Activated CD4-positive, alpha-beta T cell treated with anti-CD3 and anti-CD28 coated beads for 36 hours (primary cell): ENCODE measurements around the gene IL10RB. TPM values are rescaled to one million over a fixed set of nuclear protein-coding genes. Genes with fewer than 3 reads are reported as not detected.

ENCODE experiments used
- ATAC-seq: fragments of 200-7000 bp; cut with Tn5 transposase; one replicate; pipeline ENCODE4 v1.10.0; 2021; ENCODE audit warnings: mild to moderate bottlenecking, moderate library complexity
- CTCF ChIA-PET: fragments of 350-600 bp; sonication (Branson Sonifier 250); formaldehyde crosslinking; loops from one replicate; lab custom pipeline; 2021; ENCODE audit warnings: antibody characterized with exemption; lab: Charles Lee
- POLR2A ChIA-PET: fragments of 350-600 bp; sonication (Branson Sonifier 250); formaldehyde crosslinking; loops from one replicate; lab custom pipeline; 2021; ENCODE audit warnings: antibody characterized with exemption, inconsistent platforms; lab: Charles Lee
- DNase-seq: peaks from one replicate; pipeline ENCODE4 v3.0.0-alpha.2; 2020
- H3K27ac Mint-ChIP-seq: one replicate; pipeline ENCODE4 v1.8.0; 2021; ENCODE audit warnings: mixed read lengths
- H3K27me3 Mint-ChIP-seq: one replicate; pipeline ENCODE4 v1.8.0; 2021; ENCODE audit warnings: mixed read lengths
- H3K36me3 Mint-ChIP-seq: one replicate; pipeline ENCODE4 v1.8.0; 2021; ENCODE audit warnings: low read depth, mixed read lengths
- H3K4me1 Mint-ChIP-seq: one replicate; pipeline ENCODE4 v1.8.0; 2021; ENCODE audit warnings: mixed read lengths
- H3K4me3 Mint-ChIP-seq: one replicate; pipeline ENCODE4 v1.8.0; 2021; ENCODE audit warnings: mild to moderate bottlenecking, moderate library complexity, mixed read lengths
- H3K9me3 Mint-ChIP-seq: one replicate; pipeline ENCODE4 v1.8.0; 2021; ENCODE audit warnings: low read depth, mixed read lengths
- intact Hi-C, 2 experiments: fragments of 100-400 bp; cut with DNase I in 1 of 2; cut with micrococcal nuclease in 1 of 2; formaldehyde crosslinking; loops; one replicate each; pipeline versions ENCODE4 v1.14.2 to v1.15.1; 2022 to 2024; cut with DNase I, micrococcal nuclease
- total RNA-seq, 2 experiments: library from RNA; stranded (reverse); gene quantifications; one replicate each; pipeline ENCODE4 v1.2.3, GENCODE V29; 2021

IL10RB gene
- total RNA-seq, 2 experiments from 2014 or later: 22.8 to 25.0 TPM

DNA sequence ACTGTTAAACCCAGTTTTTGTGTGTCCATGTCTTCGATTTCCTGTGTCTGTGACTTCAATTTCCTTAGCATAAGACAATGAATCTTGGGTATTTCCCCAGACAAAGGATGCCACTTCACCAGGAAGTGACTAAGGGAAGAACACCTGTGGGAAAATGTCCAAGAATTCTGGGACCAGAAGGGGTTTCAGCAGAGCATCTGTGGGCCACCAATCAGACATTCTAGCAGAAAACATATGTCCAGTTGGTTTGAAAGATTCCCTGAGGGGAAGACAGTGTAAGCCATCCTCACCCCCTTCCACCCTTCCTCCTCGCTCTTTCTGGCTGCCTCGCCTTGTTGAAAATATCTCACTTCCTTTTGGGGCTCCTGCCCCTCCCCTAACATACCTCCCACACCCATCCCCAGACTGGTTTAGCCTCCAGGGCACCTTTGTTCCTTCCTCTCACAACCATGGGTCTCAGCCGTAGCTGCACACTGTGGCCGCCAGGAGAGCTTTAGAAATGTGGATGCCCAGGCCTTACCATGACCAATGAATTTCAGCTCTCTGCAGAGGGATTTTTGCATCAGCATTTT is 33.1 kb downstream of the IL10RB start:
- ChIA-PET CTCF (interaction anchor here (0.6 to 3.1 kb wide), 19 partner anchors 9 to 1064 kb away, joined by 3 to 15 read pairs (median 4); partner anchors contain the start of gene IFNAR1), POLR2A (interaction anchor here (0.7 to 1.0 kb wide), 2 partner anchors 26 to 505 kb away, joined by 3 to 6 read pairs; partner anchors contain the start of gene IFNAR1)
- no peaks in the 10 kb centered on the region for H3K9me3 Mint-ChIP-seq
- no peaks in the 10 kb centered on the region for H3K27me3 Mint-ChIP-seq
- H3K36me3 Mint-ChIP-seq: peaks cover 27% of the 10 kb centered on the region
- DNase-seq (peak; percentile 69), ATAC-seq (peak; percentile 90)
- H3K4me1 Mint-ChIP-seq: peaks cover 44% of the 10 kb centered on the region
- peak overlapping the region; percentile 19 for H3K4me3 Mint-ChIP-seq
- intact Hi-C loops: no loop called here
- peak overlapping the region; percentile 85 for H3K27ac Mint-ChIP-seq

DNA sequence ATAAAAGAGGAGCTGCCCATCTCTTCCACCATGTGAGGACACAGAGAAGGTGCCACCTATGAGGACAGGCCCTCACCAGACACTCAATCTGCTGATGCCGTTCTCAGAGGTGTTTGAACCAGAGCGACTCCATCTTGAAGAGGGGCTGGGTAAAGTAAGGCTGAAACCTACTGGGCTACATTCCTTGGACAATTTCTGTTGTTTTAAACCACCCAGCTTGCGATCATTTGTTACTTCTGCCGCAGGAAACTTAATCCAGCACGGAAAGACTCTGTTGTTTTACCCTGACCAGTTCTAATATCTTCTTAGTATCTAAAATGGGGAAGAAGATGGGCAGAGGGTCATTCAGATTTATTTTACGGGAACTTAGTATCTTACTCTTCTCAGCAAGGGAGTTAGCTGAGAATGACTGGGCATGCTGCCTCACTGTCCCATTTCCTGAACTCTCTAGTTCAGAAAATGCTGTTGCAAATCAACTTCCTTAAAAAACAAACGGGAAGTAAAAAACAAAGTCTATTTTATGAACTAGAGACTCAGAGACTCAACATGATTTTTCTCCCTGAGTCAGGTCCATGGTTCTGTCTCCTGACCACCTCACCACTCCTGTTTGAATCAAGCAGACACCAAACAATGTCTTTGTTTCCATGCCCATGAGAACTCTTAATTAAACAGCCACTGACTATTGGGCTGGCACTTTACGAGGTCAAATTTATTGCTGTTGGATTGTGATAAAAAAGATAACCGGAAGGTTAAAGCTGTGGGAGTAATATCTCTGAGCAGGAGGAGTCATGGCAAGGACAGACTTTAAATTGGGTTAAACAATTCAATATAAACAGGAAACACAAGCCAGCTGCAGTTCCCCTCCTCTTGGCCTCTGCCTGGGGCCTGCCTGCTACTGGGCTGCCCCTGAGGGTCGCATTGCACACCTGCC is 34.8 kb downstream of the IL10RB start:
- Mint-ChIP-seq H3K4me1 (peaks cover 45% of the 10 kb centered on the region), H3K9me3 (no peaks in the 10 kb centered on the region), H3K4me3 (no peak overlapping the region), H3K27me3 (no peaks in the 10 kb centered on the region), H3K27ac (peak overlapping the region; percentile 53), H3K36me3 (peaks cover 21% of the 10 kb centered on the region)
- CTCF ChIA-PET: interaction anchor here (0.5 to 3.1 kb wide), 10 partner anchors 10 to 459 kb away, joined by 3 to 15 read pairs (median 4); partner anchors contain the start of gene IFNAR1
- no peak for ATAC-seq
- POLR2A ChIA-PET: no interaction called here
- intact Hi-C loops: no loop called here
- DNase-seq: no peak

DNA sequence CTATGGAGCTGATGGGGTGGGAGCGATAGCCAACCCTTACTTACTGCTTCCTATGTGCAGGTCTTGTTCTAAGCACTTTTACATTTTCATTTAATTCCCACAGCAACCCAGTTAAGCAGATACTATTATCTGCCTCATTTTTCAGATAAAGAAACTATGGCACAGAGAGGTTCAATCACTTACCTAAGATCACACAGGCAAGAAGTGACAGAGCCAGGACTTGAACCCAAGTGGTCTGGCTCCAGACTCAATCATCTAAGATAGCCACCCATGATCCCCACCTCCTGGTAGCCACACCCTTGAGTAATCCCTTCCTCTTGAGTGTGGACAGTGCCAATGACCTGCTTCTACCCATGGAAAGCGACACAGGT is 35.5 kb downstream of the IL10RB start:
- no peak overlapping the region for H3K4me3 Mint-ChIP-seq
- POLR2A ChIA-PET: no interaction called here
- peaks cover 14% of the 10 kb centered on the region for H3K36me3 Mint-ChIP-seq
- ATAC-seq: no peak
- CTCF ChIA-PET: interaction anchor here (0.6 to 0.9 kb wide), 2 partner anchors 15 to 29 kb away, joined by 3 read pairs; no protein-coding TSS in a partner anchor
- peaks cover 45% of the 10 kb centered on the region for H3K4me1 Mint-ChIP-seq
- no peak overlapping the region for H3K27ac Mint-ChIP-seq
- no peaks in the 10 kb centered on the region for H3K9me3 Mint-ChIP-seq
- intact Hi-C loops: no loop called here
- no peaks in the 10 kb centered on the region for H3K27me3 Mint-ChIP-seq
- no peak for DNase-seq

DNA sequence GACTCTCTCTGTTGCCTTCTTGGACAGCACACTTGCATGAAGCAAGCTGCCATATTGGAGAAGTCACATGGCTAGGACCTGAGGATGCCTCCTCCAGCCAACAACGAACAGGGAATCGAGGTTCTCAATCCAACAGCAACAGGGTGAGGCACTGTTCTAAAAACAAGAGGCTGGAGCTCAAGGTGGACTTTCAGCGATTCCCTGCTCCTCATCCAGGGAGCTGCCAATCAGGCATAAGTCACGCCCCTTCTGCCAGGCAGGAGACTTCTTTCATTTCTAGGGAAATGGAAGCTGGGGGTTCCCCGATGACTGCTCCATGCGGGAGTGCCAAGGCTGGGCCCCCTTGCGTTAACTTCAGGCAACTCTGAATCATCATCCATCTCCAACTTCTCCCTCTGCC is 35.9 kb downstream of the IL10RB start:
- Mint-ChIP-seq H3K27me3 (no peaks in the 10 kb centered on the region), H3K9me3 (no peaks in the 10 kb centered on the region), H3K4me3 (no peak overlapping the region), H3K4me1 (peaks cover 45% of the 10 kb centered on the region), H3K27ac (no peak overlapping the region), H3K36me3 (peaks cover 13% of the 10 kb centered on the region)
- no peak for ATAC-seq
- no peak for DNase-seq
- CTCF ChIA-PET: interaction anchor here (0.6 to 0.9 kb wide), 2 partner anchors 15 to 29 kb away, joined by 3 read pairs; no protein-coding TSS in a partner anchor
- intact Hi-C loops: no loop called here
- POLR2A ChIA-PET: no interaction called here

DNA sequence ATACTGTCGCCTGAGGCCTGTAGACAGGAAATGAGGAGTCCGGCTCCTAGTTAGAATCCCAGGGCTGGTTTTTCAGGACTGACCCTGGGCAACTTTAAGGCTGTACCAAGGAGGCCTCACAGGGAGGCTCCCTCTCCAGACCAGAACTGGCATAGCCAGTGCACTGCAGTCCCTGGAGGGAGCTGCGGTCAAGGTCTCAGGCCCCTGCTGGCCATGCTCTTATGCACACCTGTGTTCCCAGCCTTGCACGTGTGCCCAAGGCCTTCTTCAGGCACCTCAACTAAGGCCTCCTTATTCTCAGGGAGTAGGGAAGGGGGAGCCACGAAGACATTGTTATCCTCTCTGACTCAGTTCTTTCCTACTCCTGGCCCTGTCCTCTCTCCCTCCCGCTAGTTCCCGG is 36.6 kb downstream of the IL10RB start:
- H3K27me3 Mint-ChIP-seq: no peaks in the 10 kb centered on the region
- DNase-seq: no peak
- peaks cover 9% of the 10 kb centered on the region for H3K36me3 Mint-ChIP-seq
- POLR2A ChIA-PET: no interaction called here
- peaks cover 40% of the 10 kb centered on the region for H3K4me1 Mint-ChIP-seq
- intact Hi-C loops: no loop called here
- no peak for ATAC-seq
- H3K4me3 Mint-ChIP-seq: no peak overlapping the region
- H3K27ac Mint-ChIP-seq: no peak overlapping the region
- H3K9me3 Mint-ChIP-seq: no peaks in the 10 kb centered on the region
- CTCF ChIA-PET: interaction anchor here (0.7 to 1.0 kb wide), 2 partner anchors 17 to 467 kb away, joined by 3 read pairs; no protein-coding TSS in a partner anchor

DNA sequence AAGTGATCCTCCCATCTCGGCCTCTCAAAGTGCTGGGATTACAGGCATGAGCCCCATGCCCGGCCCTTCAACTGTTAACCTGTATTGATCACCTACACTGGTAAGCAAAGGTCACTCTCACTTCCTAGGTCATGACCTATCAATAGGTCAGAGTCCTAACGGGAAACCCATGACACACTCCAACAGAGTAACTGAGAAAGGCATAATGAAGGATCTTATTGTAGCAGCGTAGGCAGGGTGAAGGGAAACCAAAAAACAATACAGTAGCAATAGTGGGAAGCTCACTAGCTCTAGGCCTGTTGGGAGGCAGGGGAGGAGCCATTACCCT is 39.1 kb downstream of the IL10RB start:
- Mint-ChIP-seq H3K4me3 (no peak overlapping the region), H3K27me3 (no peaks in the 10 kb centered on the region), H3K27ac (no peak overlapping the region), H3K36me3 (no peaks in the 10 kb centered on the region), H3K4me1 (peaks cover 31% of the 10 kb centered on the region), H3K9me3 (no peaks in the 10 kb centered on the region)
- ChIA-PET POLR2A (no interaction called here), CTCF (interaction anchor here (0.6 kb wide), 1 partner anchor 108 kb away, joined by 5 read pairs; no protein-coding TSS in a partner anchor)
- intact Hi-C loops: no loop called here
- ATAC-seq (no peak), DNase-seq (no peak)

DNA sequence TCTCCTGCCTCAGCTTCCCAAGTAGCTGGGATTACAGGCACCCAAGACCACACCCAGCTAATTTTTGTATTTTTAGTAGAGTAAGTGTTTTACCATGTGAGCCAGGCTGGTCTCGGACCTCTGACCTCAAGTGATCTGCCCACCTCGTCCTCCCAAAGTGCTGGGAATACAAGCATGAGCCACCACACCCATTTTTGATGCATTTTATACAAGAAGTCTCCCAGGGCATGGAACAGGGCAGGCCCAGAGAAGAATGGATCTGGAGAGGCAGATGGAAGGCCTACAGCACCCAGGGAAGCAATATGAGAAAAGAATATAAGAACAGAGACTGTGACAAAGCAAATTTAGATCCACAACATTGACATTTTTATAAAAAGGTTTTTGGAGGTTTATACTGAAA is 39.8 kb downstream of the IL10RB start:
- Mint-ChIP-seq H3K4me1 (peaks cover 25% of the 10 kb centered on the region), H3K9me3 (no peaks in the 10 kb centered on the region), H3K4me3 (no peak overlapping the region), H3K27ac (no peak overlapping the region), H3K36me3 (no peaks in the 10 kb centered on the region), H3K27me3 (no peaks in the 10 kb centered on the region)
- no peak for DNase-seq
- POLR2A ChIA-PET: no interaction called here
- ATAC-seq: no peak
- intact Hi-C loops: no loop called here
- CTCF ChIA-PET: no interaction called here

DNA sequence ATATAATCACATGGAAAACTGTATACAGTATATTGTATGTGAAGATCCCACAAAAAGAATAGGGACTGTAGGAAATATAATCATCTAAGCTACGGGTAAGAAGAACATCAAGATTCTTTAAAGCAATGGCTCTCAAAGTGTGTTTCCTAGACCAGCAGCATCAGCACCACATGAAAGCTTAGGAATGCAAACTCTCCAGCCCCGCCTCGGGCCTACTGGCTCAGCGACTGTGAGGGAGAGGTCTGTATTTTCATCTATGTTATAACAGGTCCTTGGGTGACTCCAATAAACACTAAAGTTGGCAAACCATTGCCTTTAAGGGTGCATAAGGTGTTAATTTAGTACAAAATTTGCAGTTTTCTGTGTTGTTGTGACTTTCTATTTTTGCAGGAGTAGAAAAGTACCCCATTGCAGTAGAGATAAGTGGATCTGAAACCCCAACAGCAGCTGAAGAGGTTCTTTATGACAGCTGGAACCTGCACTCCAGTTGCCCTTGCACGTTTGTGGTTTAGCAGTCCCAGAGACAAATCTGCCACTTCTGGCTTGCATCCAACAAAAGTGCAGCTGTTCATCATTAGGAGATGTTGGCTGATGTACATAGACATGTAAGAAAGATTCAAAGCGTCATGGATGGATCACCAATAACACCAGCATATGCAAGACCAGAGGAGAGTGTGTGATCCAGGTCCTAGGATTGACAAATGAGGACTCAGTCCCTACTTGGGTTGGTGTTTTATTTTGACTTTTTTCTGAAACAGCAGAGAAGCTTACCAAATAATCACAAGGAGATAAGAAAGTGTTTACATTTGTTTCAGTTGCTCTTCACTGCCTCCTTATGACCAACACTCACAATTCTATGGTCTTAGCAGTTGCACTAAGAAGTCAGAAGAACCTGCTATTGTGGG is 42.7 kb downstream of the IL10RB start:
- Mint-ChIP-seq H3K27me3 (no peaks in the 10 kb centered on the region), H3K4me1 (peaks cover 17% of the 10 kb centered on the region), H3K9me3 (peaks cover 3% of the 10 kb centered on the region), H3K27ac (no peak overlapping the region), H3K36me3 (no peaks in the 10 kb centered on the region), H3K4me3 (no peak overlapping the region)
- ATAC-seq (no peak), DNase-seq (no peak)
- POLR2A ChIA-PET: interaction anchor here (1.0 kb wide), 1 partner anchor 11 kb away, joined by 3 read pairs; no protein-coding TSS in a partner anchor
- intact Hi-C loops: no loop called here
- CTCF ChIA-PET: interaction anchor here (0.6 to 2.3 kb wide), 6 partner anchors 9 to 137 kb away, joined by 3 to 9 read pairs (median 4); partner anchors contain the start of gene IFNAR1

DNA sequence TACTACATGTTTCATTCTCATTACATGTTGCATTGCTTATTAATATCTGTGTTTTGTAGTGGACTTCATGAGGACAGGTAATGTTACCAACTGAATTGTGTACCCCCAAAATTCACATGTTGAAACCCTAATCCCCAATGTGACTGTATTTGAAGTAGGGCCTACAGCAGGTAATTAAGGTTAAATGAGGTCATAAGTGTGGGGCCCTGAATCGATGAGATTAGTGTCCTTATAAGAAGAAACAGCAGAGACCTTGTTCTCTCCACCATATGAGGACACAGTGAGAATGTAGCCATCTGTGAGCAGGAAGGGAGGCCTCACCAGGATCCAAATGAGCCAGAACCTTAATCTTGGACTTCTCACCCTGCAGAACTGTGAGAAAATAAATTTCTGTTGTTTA is 43.6 kb downstream of the IL10RB start:
- Mint-ChIP-seq H3K36me3 (no peaks in the 10 kb centered on the region), H3K27me3 (no peaks in the 10 kb centered on the region), H3K9me3 (peaks cover 4% of the 10 kb centered on the region), H3K27ac (no peak overlapping the region), H3K4me1 (peaks cover 12% of the 10 kb centered on the region), H3K4me3 (no peak overlapping the region)
- intact Hi-C loops: no loop called here
- ATAC-seq (no peak), DNase-seq (no peak)
- CTCF ChIA-PET: interaction anchor here (1.2 to 2.3 kb wide), 3 partner anchors 10 to 136 kb away, joined by 4 to 9 read pairs (median 4); no protein-coding TSS in a partner anchor
- POLR2A ChIA-PET: no interaction called here

DNA sequence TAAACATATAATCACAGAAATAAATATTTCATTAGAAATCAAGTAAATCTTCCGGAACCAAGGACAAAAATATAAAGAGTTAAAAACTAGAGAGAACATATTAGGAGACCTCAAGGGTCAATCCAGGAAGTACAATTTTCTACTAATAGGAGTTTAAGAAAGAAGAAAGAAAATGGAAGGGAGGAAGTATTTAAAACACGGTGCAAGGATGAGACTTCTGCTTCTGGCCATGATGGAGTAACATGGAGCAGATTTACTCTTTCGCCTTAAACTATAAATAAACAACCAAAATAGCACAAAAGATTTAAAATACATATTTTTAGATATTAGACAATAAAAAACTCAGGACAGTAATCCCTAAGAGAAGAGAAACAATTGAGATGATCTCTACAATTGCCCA is 46.0 kb downstream of the IL10RB start:
- ATAC-seq: no peak

More for the DNA sequence above, 46.0 kb downstream of the IL10RB start:
- no peak overlapping the region for H3K27ac Mint-ChIP-seq
- H3K9me3 Mint-ChIP-seq: peaks cover 4% of the 10 kb centered on the region
- no peaks in the 10 kb centered on the region for H3K36me3 Mint-ChIP-seq
- peaks cover 12% of the 10 kb centered on the region for H3K4me1 Mint-ChIP-seq
- ChIA-PET POLR2A (no interaction called here), CTCF (interaction anchor here (1.1 kb wide), 1 partner anchor 18 kb away, joined by 4 read pairs; no protein-coding TSS in a partner anchor)
- H3K4me3 Mint-ChIP-seq: no peak overlapping the region
- intact Hi-C loops: no loop called here
- no peaks in the 10 kb centered on the region for H3K27me3 Mint-ChIP-seq
- no peak for DNase-seq
